Measurements from ENCODE around the gene ADH5.

GRCh38 chr4:99058228-99058627, 30.4 kb downstream of the ADH5 start:
- TF ChIP-seq, protein P1, sequence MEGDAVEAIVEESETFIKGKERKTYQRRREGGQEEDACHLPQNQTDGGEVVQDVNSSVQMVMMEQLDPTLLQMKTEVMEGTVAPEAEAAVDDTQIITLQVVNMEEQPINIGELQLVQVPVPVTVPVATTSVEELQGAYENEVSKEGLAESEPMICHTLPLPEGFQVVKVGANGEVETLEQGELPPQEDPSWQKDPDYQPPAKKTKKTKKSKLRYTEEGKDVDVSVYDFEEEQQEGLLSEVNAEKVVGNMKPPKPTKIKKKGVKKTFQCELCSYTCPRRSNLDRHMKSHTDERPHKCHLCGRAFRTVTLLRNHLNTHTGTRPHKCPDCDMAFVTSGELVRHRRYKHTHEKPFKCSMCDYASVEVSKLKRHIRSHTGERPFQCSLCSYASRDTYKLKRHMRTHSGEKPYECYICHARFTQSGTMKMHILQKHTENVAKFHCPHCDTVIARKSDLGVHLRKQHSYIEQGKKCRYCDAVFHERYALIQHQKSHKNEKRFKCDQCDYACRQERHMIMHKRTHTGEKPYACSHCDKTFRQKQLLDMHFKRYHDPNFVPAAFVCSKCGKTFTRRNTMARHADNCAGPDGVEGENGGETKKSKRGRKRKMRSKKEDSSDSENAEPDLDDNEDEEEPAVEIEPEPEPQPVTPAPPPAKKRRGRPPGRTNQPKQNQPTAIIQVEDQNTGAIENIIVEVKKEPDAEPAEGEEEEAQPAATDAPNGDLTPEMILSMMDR (IDR thresholded peaks at IDR 0.05), result no peak
- TF ChIP-seq POLR2A (IDR thresholded peaks at IDR 0.05), result no peak
- no peak for TF ChIP-seq POLR2AphosphoS5 (IDR thresholded peaks at IDR 0.05)
